NT2/D1 (cell line): ENCODE data around the gene SMIM9.
"Not testable (repeated sequence)": the region's sequence is repeated elsewhere in the genome, so short reads cannot be mapped to it uniquely, and the experiment has no call there.

Experiments used
- DNase-seq: peaks from one replicate; pipeline ENCODE4 v3.0.0-alpha.2; 2011; ENCODE audit warnings: low read depth, low spot score
- H3K27me3 ChIP-seq: 2 replicates; pipeline ENCODE4 v1.6.0; 2011; ENCODE audit warnings: mild to moderate bottlenecking; ENCODE audit not compliant: insufficient read length, insufficient read depth
- H3K36me3 ChIP-seq: 2 replicates; pipeline ENCODE4 v1.6.1; 2011; ENCODE audit warnings: mild to moderate bottlenecking, low read length, mixed read lengths; ENCODE audit not compliant: insufficient read depth, insufficient read length
- H3K4me1 ChIP-seq: 2 replicates; pipeline ENCODE4 v1.5.1; 2011; ENCODE audit not compliant: insufficient read depth, insufficient read length
- H3K4me3 ChIP-seq: 2 replicates; pipeline ENCODE4 v1.5.1; 2011; ENCODE audit warnings: low read depth; ENCODE audit not compliant: insufficient read length
- H3K9ac ChIP-seq: 2 replicates; pipeline ENCODE4 v1.6.0; 2011; ENCODE audit warnings: low read depth; ENCODE audit not compliant: insufficient read length
- H3K9me3 ChIP-seq: 2 replicates; pipeline ENCODE4 v1.5.1; 2011; ENCODE audit warnings: mild to moderate bottlenecking, low read length; ENCODE audit not compliant: insufficient read depth
- SUZ12 ChIP-seq: IDR thresholded peaks from 2 replicates; pipeline ENCODE4 v1.6.1; 2011; ENCODE audit not compliant: insufficient read length, insufficient read depth; ENCODE audit errors: extremely low read depth
- YY1 ChIP-seq: IDR thresholded peaks from 2 replicates; pipeline ENCODE4 v1.6.1; 2011; ENCODE audit not compliant: insufficient read length, insufficient read depth
- ZNF274 ChIP-seq: IDR thresholded peaks from 2 replicates; pipeline ENCODE4 v1.6.1; 2011; ENCODE audit warnings: mild to moderate bottlenecking, low read depth, low read length

The SMIM9 gene

DNA sequence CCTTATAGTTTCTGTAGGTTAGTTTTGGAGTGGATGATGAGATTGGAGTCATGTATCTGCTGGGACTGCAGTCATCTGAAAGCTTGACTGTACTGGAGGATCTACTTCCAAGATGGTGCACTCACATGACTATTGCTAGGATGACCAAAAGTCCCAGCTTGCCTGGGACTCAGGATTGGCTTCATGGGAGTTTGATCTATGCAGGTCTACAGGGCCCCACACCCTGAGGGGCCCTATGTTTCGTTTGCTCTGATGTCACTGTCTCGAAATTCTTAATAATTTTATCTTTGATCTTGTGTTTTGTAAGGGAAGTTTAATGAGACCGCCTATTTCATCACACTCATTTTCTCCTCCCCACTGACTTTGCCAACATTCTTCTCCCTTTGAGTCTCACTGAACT, at the start of gene SMIM9:
Gene SMIM9, minus strand, starts transcription at position 101 of the 400 bp plus-strand sequence. CDS start 3,806 bp downstream, outside the sequence.
- H3K4me3 ChIP-seq, result no peak within 1 kb of the TSS
- TF ChIP-seq YY1 (no peak), SUZ12 (no peak), ZNF274 (no peak)
- no peaks in the 10 kb centered on the region for H3K4me1 ChIP-seq
- no peak within 1 kb of the TSS for H3K9ac ChIP-seq
- no peaks in the 10 kb centered on the region for H3K27me3 ChIP-seq
- no peak for DNase-seq
- no peaks in the 10 kb centered on the region for H3K9me3 ChIP-seq
- H3K36me3 ChIP-seq, result no peaks in the 10 kb centered on the region

DNA sequence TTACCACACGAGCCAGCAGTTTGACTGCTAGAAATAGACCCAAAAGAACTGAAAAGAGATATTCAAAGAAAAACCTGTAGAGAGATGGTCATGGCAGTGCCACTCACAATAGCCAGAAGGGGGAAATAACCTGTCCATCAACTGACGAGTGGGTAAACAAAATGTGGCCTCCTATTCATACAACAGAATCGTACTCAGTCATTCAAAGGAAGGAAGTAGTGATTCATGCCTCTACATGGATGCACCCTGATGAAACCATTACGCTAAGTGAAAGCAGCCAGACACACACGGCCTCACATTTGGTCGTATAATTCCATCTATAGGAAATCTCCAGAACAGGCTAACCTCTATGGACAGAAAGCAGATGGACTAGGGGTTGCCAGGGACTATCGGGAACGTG, 49.6 kb upstream of the SMIM9 start:
- H3K4me1 ChIP-seq, H3K9ac ChIP-seq, H3K36me3 ChIP-seq, H3K9me3 ChIP-seq, DNase-seq, H3K27me3 ChIP-seq, H3K4me3 ChIP-seq: not testable (repeated sequence)

DNA sequence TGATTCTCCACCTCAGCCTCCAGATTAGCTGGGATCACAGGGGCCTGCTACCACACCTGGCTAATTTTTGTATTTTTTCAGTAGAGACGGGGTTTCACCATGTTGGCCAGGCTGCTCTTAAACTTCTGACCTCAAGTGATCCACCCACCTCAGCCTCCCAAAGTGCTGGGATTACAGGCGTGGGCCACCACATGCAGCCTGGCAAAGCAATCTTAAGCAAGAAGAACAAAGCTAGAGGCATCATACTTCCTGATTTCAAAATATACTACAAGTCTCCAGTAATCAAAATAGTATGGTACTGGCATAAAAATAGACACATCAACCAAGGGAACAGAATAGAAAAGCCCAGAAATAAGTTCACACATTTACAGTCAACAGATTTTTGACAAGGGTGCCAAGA, 38.9 kb upstream of the SMIM9 start:
- no peaks in the 10 kb centered on the region for H3K4me1 ChIP-seq
- TF ChIP-seq ZNF274 (no peak), YY1 (no peak), SUZ12 (no peak)
- H3K36me3 ChIP-seq, result no peaks in the 10 kb centered on the region
- H3K4me3 ChIP-seq, result no peak overlapping the region
- H3K9ac ChIP-seq, result no peak overlapping the region
- no peaks in the 10 kb centered on the region for H3K27me3 ChIP-seq
- no peaks in the 10 kb centered on the region for H3K9me3 ChIP-seq
- no peak for DNase-seq

DNA sequence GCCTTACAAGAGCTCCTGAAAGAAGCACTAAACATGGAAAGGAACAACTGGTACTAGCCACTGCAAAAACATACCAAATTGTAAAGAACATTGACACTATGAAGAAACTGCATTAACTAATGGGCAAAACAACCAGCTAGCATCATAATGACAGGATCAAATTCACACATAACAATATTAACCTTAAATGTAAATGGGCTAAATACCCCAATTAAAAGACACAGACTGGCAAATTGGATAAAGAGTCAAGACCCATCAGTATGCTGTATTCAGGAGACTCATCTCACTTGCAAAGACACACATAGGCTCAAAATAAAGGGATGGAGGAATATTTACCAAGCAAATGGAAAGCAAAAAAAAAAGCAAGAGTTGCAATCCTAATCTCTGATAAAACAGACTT, 34.1 kb upstream of the SMIM9 start:
- H3K27me3 ChIP-seq, H3K4me3 ChIP-seq, H3K36me3 ChIP-seq, DNase-seq, H3K9me3 ChIP-seq, H3K9ac ChIP-seq, H3K4me1 ChIP-seq: not testable (repeated sequence)

DNA sequence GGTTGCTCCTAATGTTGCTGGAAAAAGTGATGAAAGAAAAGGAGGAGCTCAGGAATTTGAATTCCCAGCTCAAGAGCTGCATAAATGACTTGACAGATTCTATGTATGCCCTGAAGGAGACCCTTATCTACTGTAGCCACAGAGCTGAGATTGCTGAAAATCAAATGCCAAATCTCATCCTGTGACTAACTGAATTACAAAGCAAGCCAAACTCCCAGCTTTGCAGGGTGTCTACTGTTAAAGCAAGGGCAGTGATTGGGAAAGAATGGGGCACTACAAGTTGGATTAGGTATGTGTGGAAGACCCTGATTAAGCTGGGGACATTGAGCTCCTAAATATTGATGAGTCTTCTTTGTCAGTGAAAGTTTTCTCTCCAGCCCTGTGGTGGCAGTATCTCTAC, 20.8 kb upstream of the SMIM9 start:
- no peak for DNase-seq
- no peak for TF ChIP-seq YY1
- no peak for TF ChIP-seq SUZ12
- TF ChIP-seq ZNF274, result no peak
- Histone ChIP-seq H3K27me3 (no peaks in the 10 kb centered on the region), H3K36me3 (no peaks in the 10 kb centered on the region), H3K9me3 (no peaks in the 10 kb centered on the region), H3K9ac (no peak overlapping the region), H3K4me3 (no peak overlapping the region), H3K4me1 (no peaks in the 10 kb centered on the region)

DNA sequence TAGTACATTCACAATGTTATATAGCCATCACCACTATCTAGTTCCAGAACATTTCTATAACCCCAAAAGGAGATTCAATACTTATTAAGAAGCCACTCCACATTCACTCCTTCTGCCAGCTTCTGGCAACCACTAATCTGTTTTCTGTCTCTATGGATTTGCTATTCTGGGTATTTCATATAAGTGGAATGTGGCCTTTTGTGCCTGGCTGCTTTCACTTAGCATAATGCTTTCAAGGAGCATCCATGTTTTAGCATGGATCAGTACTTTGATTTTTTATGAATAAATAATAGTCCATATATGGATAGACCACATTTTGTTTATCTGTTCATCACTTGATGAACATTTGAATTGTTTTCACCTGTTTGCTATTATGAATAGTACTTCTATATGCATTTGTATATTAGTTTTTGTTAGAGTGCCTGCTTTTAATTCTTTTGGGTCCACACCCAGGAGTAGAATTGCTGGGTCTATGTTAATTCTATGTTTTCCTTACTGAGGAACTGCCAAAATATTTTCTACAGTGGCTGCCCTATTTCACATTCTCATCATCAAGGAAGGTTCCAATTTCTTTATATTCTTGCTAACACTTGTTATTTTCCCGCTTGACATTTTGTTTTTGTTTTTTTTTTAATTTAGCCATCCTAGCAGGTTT, 16.6 kb upstream of the SMIM9 start:
- H3K27me3 ChIP-seq, result no peaks in the 10 kb centered on the region
- DNase-seq, result no peak
- H3K9me3 ChIP-seq, result no peaks in the 10 kb centered on the region; the same call in 1 of the 2 replicates
- no peaks in the 10 kb centered on the region for H3K36me3 ChIP-seq
- no peak for TF ChIP-seq SUZ12
- no peak for TF ChIP-seq YY1
- no peak for TF ChIP-seq ZNF274
- H3K4me3 ChIP-seq, result no peak overlapping the region
- H3K4me1 ChIP-seq, result no peaks in the 10 kb centered on the region
- H3K9ac ChIP-seq, result no peak overlapping the region

DNA sequence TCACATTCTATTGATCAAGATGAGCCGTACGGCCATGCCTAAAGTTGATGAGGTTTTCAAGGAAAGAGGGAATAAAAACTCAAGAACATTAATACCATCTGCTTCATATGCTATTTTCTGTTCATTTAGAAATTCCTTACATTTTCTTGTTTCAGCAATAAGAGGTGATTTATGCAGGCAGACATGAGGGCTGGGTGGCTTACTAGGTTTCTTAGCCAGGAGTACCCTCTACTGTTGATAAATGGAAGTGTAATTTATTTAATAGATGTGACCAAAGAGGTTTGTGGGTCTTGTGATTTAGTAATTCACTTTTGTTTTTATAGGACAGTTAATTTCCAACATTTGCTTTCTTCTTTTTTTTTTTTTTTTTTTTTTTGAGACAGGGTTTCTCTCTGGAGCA, 6.4 kb upstream of the SMIM9 start:
- Histone ChIP-seq H3K9me3 (no peaks in the 10 kb centered on the region), H3K4me3 (no peak overlapping the region)
- no peak for DNase-seq

DNA sequence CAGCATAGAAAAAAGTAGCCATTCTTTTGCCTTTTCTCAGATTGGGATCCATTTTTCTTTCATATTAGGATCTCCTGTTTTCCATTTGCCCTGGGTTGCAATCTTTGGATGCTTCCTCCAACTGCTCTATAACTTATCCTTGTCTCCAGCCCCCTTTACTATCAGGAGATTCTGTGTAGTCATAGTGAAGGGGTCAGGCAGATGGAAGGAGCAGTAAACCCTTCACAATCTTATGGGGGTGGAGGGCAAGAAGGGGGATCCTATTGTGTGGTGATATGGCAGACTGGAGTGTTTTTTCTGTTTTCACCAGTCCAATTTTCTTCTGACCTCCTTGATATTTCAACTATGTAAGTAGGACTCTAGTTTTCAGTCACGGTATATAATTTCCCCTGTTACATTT, 1.7 kb upstream of the SMIM9 start:
- no peaks in the 10 kb centered on the region for H3K27me3 ChIP-seq
- H3K36me3 ChIP-seq, result no peaks in the 10 kb centered on the region
- no peaks in the 10 kb centered on the region for H3K9me3 ChIP-seq
- no peak for DNase-seq
- no peak overlapping the region for H3K4me3 ChIP-seq
- no peak overlapping the region for H3K9ac ChIP-seq
- no peak for TF ChIP-seq SUZ12
- no peak for TF ChIP-seq YY1
- no peaks in the 10 kb centered on the region for H3K4me1 ChIP-seq

More for the DNA sequence above, 6.4 kb upstream of the SMIM9 start:
- H3K27me3 ChIP-seq, result no peaks in the 10 kb centered on the region
- no peaks in the 10 kb centered on the region for H3K4me1 ChIP-seq
- TF ChIP-seq SUZ12, result no peak
- TF ChIP-seq YY1, result no peak
- TF ChIP-seq ZNF274, result no peak
- H3K9ac ChIP-seq, result no peak overlapping the region
- no peaks in the 10 kb centered on the region for H3K36me3 ChIP-seq
